Epidermal melanocyte (primary cell): ENCODE measurements around the gene PRIM1.
"Not testable (repeated sequence)": the region's sequence is repeated elsewhere in the genome, so short reads cannot be mapped to it uniquely, and the experiment has no call there.

Source experiments
- DNase-seq: peaks from one replicate; pipeline ENCODE4 v3.0.0; 2011; ENCODE audit warnings: low spot score; ENCODE audit not compliant: insufficient read length

PRIM1 gene

DNA sequence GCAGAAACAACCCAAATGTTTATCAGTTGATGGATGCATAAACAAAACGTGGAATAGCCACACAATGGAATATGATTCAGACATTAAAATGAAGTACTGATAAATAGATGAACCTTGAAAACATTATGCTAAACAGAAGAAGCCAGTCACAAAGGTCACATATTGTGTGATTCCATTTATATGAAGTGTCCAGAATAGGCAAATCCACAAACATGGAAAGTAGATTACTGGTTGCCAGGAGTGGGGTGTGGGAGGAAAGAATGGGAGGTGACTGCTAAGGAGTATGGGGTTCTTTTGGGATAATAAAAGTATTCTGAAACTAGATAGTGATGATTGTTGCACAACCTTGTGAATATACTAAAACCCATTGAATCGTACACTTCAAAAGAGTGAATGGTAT lies 9.7 kb upstream of the PRIM1 start:
- DNase-seq, result no peak

DNA sequence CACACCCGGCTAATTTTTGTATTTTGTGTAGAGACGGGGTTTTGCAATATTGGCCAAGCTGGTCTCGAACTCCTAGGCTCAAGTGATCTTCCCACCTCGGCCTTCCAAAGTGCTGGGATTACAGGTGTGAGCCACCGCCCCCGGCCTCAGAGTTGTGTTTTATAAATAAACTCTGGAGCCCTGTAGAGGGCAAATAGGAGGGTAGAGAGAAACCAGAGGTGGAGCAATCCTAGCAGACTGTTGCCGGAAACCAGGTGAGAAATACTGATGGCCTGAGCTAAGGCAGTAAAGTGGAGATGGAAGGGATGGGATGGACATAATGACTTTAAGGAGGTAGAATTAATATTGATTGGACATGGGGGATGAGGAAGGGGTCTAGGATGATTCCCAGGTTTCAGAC lies 8.3 kb upstream of the PRIM1 start:
- DNase-seq, result no peak

DNA sequence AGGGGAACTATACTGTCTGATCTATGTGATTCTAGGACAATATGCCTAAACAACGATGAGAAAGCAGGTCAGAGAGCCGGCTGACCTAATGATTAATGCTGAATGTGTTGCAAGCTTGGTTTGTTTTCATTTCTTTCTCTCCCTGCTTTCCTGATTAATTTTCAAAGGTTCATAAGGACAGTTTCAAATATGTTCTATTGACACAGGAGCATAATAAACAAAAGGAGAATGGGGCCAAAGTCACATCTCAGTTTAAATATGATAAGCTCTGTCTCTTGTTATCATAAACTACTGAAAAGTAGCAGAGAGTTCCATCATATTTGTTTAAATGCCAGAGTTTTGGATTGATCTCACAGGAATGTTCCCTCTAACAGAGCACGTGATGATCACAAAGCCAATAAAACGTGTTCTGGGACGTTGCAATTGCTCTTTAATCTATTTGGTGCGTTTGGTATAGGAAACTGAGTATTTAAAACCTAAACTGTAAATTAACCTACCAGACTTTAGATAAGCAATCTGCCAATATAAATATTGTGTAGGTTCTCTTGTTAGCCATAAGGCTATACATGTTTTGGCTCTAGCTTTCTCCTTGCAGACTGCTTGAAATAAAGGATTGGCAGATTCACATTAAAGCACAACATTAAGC lies 7.3 kb upstream of the PRIM1 start:
- DNase-seq, result no peak

DNA sequence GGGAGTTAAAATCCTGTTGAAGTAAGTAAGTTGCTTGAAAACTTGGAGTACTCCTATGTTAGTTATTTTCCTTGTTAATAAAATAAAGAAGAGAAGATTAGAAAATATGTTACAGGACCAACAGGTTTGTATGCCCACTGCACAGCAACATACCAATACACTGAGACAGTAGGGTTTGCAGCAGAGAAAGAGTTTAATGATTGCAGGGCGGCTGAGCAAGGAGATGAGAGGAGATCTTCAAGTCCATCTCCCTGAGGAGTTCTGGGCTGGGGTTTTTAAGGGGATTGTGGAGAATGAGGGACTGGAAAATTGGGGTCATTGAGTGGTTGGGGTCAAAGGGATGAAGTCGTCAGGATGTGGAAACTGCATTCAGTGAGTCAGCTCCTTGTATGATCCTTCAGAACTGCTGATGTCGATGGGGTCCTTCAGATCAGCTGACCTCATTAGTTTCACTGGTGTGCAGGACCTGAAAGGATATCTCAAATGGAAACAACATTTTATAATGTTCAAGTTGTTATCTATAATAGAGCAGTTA lies 6.7 kb upstream of the PRIM1 start:
- no peak for DNase-seq

DNA sequence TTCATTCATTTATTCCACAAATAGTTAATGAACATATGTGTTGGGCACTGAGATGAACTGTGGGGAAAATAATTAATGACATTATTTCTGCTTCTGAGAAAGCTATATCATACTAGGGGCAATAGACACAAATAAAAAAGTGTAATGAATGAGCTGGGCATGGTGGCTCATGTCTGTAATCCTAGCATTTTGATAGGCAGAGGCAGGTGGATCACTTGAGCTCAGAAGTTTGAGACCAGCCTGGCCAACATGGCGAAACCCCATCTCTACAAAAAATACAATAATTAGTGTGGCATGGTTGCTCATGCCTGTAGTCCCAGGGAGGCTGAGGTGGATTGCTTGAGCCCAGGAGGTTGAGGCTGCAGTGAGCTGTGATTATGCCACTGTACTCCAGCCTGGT lies 5.8 kb upstream of the PRIM1 start:
- not testable (repeated sequence) for DNase-seq

DNA sequence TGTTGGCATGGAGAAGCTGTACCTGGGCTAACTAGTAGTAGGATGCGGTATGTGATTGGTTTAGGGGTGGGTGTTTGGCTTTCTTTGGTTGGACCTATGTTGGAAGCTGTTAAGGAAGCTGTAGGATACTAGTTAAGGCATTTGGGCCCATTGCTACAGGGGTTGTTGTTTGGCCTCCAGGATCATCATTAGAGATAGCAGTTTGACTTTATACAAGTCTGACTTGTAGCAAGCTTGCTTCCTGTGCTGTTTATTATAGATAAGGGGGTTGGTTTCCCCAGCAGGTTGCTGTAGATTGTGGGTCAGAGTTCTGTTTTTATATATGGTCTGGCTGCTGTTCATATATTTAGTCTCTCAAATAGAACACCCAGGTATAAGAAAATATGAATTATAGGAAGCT lies 1.4 kb upstream of the PRIM1 start:
- no peak for DNase-seq

DNA sequence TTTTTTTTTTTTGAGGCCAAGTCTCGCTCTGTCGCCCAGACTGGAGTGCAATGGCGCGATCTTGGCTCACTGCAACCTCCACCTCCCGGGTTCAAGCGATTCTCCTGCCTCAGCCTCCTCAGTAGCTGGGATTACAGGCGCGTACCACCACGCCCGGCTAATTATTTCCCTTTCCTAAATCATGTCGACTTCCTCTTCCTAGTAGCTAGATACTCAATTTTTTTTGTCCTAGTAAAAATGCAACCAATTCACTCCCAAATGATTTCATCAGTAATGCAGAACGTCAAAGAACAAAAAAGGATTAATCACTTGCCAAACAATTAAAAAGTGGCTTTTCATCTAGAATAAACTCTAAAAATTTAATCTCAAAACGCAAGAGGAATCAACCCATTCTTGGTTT lies 1.5 kb downstream of the PRIM1 start:
- DNase-seq, result not testable (repeated sequence)

DNA sequence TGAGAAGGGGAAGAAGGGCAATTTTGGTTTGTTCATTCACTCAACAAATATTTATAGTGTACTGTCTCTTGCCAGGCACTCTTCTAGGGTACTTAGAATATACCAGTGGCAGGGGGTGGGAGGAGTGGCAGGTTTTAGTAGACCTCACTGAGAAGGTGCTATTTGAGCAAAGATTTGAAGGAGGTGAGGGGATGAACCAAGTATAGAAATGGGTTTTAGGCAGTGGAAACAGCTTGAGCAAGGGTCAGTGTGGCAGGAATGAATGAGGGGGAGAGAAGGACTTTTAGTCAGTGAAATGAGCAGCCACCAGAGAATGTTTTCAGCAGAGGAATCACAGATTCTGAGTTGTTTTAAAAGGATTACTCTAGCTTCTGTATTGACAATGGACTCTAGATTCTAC lies 2.3 kb downstream of the PRIM1 start:
- DNase-seq, result no peak

DNA sequence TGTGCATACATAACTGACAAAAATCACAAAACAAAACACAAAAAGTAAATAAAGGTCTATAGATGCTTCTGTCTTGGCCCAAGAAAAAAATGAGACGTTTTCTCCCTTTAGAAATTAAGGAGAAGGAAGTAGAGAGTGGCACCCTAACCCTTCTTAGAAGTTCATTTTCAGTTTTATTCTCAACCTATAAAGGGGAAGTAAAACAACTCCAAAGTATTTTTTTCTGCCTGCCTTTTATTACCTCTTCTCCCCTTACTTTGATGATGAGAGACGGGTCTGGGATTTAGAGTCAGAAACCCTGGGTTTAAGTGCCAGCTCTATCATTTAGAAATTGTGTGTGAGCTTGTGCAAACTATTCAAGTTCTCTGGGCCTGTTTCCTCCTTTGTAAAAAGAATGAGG lies 2.8 kb downstream of the PRIM1 start:
- no peak for DNase-seq

DNA sequence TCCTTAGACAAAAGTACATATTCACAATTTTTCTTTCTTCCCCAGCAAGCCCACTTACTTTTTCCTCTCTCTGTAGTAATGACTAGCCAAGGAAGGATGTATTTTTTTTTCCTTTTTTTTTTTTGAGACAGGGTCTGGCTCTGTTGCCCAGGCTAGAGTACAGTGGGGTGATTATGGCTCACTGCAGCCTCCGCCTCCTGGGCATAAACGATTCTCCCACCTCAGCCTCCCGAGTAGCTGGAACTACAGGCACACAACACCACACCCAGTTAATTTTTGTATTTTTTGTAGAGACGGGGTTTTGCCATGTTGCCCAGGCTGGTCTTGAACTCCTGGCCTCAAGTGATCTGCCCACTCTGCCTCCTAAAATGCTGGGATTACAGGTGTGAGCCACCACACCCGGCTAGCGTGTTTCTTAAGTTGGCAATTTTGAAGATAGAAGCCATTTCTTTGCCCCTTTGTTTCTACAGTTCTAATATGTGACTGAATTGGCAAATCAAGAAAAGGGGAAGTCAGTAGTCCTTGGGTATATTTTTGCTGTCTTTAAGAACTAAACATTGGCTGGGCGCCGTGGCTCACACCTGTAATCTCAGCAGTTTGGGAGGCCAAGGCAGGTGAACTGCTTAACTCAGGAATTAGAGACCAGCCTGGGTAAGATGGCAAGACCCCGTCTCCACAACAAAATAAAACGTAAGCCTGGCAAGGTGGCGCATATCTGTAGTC lies 23.8 kb downstream of the PRIM1 start:
- DNase-seq, result no peak

DNA sequence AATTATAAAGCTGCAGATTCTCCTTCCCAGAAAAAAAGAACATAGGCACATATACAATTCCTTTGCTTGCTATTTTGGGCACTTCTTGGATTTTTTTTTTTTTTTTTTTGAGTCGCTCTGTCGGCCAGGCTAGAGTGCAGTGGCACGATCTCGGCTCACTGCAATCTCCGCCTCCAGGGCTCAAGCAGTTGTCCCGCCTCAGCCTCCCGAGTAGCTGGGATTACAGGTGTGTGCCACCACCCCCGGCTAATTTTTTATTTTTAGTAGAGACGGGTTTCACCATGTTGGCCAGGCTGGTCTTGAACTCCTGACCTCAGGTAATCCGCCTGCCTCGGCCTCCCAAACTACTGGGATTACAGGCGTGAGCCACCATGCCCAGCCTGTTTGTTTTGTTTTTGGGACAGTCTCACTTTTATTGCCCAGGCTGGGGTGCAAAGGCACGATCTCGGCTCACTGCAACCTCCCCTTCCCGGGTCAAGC lies 25.9 kb downstream of the PRIM1 start:
- not testable (repeated sequence) for DNase-seq

DNA sequence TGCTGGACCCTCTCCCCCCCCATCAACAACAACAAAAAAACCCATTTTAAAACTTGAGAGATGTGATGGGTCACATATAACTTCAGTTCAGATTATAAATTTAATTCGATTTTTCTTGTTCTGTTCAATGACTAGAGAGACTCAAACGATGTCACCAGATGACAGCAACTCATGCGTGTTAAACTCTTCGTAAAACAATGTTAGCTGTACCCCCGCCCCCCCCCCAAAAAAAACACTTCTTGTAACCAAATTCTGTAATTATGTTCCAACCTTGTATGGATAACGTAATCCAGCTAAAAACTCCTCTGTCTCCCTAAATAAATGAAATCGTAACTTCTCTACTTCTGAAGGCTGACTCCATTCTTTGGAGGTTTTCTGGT lies 26.4 kb downstream of the PRIM1 start:
- no peak for DNase-seq

DNA sequence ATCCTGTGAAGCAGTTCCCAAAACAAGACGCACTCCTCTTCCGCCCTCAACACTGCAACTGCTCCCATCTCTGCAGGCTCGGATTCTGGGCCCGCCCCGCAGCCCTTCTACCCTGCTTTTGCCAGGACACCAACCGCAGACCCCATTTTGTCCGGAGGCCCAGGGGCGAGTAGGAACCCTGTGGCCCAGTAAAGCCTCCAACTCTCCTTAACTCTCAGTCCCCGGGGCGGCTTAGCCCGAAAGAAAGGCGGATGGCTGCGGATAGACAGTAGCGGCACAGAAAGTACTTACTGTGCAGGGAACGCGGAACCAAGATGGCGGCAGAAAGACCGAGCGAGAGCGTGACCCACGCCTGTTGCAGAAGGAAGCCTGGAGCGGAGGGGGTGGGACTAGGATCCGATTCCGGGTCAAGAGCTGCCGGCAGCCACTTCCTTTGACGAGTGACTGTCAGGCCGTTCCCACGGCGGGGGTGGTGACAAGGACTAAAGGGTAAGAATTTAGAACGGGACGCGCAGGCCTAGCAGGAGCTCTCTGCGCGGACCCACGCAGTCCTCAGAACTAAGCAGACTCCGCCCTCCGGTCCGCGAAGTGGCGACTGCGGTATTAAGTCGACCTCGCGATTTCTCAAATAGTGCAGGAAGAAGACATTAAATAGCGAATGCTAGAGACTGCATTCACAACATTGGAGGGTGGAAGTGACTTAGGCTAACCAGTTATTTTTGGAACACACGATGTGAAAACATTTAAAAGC lies 27.0 kb downstream of the PRIM1 start, which contains the start of gene NACA:
NACA (minus strand) TSS at position 328 of the 751 bp plus-strand sequence. CDS start 778 bp downstream, outside the sequence.
- peak; percentile 98 for DNase-seq

DNA sequence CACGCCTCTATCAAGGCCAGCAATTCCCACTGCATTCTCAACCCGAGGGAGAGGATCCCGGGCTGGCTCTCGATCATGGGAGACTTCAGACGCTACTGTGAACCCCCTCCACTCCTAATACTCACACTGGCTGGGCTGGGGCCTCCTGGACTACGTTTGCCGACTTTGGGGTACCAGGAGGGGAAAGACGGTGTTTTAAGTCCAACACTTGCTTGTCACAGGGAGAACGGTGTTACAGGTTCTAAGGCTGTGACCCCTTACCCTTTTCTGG lies 27.5 kb downstream of the PRIM1 start:
- no peak for DNase-seq

DNA sequence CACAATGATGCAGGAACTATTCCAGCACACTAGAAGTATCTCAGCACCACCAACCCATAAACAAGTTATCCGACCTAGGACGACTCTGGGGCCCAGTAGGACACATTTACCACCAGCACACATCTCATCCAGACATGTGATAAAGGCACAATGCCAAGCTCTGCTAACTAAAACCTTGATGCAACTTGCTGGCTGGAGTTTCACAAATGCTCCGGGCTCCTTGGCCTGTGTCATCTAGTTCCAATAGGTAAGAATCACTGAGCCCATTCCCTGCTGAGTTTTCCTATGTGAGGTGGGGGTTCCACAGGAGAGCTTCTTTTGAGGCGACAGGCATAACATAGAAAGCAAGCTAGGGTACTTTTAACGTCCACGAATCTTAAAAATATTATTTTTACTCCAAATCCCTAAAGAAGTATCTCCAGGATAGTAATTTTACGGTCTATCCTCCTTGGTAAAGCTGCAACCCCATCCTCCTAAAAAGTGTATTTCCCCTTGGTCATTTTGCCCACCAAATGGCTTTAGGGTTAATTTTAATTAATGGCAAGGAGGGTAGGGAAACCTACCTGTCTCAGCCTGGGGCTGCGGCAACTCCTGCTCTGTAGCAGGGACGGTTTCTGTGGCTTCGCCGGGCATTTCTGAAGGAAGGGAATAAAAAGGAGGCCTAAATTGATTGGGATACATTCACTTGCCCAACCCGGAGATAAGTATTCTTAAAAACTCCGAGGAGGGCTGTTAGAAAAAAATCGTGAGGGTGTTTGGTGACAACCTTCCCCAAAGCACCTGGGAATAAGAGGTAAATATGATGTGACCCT lies 28.0 kb downstream of the PRIM1 start:
- no peak for DNase-seq

DNA sequence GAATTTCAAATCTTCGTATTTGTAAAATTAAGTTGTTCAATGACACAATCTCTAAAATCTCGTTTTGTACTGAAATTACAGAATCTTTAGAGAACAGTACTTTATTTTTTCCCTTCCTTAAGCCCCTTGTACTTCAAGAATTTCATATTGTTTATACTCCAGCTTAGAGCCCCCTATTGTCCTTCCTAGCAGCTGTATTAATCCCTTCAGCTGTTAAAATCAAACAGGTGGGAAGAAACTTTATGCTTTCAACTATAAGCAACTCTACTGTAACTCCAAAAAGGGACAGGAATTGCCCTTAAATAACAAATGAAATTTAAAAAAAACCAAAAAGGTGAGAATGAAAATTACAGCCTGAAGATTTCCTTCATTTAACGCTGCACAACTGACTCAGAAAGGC lies 28.8 kb downstream of the PRIM1 start:
- DNase-seq, result no peak

DNA sequence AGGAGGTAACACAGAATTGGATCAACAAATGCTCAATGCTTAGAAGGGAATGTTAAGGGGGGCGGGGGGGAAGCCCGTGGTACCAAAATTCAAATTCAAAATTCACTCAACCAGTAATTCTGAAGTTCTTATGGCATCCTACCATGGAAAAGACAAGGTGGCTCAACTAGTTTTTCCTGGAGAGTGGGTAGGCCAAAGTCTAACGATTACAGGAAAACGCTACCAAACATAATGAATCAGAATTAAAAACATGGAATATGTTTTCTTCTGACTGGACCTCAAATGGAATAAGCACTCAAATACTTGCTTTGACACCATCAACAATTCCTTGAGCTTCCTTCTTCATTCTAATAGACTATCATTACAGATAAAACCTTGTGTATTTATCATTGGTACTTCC lies 29.3 kb downstream of the PRIM1 start:
- DNase-seq, result no peak

DNA sequence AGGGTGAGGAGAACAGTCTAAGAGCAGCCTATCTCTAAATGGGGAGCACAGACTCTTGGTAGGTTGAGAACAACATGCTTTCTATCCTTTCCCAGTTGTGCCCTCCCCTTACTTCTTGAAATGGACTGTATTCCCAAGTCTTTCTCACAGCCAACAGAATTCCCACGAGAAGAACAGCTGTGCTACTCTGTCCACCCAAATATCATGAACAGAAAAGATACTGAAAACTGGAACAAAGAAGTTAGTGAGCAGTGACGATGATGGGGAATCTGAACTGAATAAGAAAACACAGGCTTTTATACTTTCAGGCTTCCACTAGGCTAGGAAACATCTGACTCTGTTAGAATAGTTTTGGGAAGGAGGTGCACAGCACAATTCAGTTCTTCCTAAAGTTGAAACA lies 30.4 kb downstream of the PRIM1 start:
- peak; percentile 54 for DNase-seq

DNA sequence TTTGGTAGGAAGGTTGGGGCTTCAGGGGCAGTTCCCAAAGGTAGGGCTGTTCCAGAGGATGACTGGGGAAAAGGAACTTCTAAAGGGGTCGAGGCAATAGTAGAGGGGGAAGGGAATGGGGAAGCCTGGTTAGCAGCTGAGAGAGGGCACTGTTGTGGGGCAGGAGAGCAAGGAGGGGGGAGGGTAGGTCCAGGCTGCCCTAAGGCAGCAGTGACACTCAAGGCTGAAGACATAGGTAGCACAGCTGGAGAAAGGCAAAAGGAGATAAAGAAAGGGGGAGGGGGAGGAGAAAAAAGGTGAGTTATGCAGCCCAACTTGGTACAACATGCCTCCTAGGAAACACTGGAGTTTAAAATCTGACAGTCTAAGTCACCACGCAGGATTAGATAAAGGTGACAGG lies 30.9 kb downstream of the PRIM1 start:
- no peak for DNase-seq

DNA sequence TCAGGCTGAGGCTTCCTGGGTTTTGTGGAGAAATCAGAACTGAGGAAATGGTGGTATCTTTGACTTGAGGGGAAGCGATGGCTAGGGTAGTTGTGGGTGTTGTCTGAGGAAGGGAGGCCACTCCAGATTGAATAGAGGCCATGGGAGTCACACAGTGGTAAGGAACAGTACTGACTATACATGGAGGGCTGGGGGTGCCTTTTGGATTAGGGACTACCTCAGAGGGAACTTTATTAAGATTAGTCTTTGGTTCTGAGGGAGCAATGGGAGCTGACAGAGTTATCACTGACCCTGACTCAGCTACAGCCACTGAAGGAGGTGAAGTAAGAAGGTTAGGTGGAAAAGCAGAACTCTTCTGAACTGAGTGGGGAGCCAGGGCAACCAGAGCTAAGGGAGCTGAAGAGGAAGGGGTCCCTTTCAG lies 31.4 kb downstream of the PRIM1 start:
- DNase-seq, result no peak

DNA sequence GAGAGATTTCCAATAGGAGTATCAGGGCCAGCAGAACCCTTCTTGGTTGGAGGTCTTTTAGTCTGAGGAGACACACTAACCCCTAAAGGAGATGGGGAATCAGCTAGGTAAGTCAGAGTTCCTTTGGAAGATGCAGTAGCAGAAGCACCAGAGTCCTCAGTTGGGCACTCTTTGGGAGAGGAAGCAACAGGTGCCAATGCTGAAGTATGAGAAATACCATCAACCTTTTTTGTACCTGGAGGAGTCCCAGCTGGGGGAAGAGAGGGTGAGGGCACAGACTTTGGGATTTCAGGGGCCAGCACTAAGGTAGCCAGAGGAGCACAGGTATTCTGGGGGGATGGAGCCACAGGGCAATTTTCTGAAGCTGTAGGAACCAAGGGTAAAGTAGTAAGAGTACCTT lies 33.1 kb downstream of the PRIM1 start:
- DNase-seq, result no peak

DNA sequence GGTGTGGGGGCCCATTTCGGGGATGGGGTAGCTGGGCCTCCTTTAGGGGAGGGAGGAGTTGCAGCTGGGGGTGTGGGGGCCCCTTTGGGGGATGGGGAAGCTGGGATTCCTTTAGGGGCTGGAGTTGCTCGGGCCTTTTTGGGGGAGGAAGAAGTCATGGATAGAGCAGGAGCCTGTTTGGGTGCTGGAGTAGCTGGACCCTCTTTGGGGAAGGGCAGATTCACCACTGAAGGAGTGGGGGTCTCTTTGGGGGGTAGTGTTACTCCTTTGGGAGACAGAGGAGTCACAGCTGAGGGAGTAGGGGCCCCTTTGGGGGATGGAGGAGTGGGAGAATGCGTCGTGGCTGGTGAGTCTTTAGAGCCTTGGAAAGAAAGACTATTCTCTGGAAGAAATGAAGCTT lies 33.5 kb downstream of the PRIM1 start:
- DNase-seq, result no peak
